Stimulated activated CD8-positive, alpha-beta memory T cell treated with anti-CD3 and anti-CD28 coated beads, Interleukin-7, amount 100 ng/mL, for 48 hours (primary cell): ENCODE results near the gene SMNDC1.
"Not testable (repeated sequence)": the region's sequence is repeated elsewhere in the genome, so short reads cannot be mapped to it uniquely, and the experiment has no call there.

Experiments
- DNase-seq, 2 donors: peaks; one replicate each; pipeline ENCODE4 v3.0.0-alpha.2; 2020; ENCODE audit warnings: low read depth in 1 of 2; ENCODE audit errors: extremely low read depth in 1 of 2

SMNDC1 gene

GRCh38 chr10:110254467-110254866, 50.3 kb downstream of the SMNDC1 start:
- DNase-seq, result no peak

- no peak for DNase-seq
Measured at GRCh38 chr10:110252151-110252550, 52.6 kb downstream of the SMNDC1 start.

- DNase-seq, result not testable (repeated sequence)
Measured at GRCh38 chr10:110251392-110251791, 53.3 kb downstream of the SMNDC1 start.

- DNase-seq, result not testable (repeated sequence)
Measured at GRCh38 chr10:110249489-110249888, 55.2 kb downstream of the SMNDC1 start.

GRCh38 chr10:110247833-110248232, 56.9 kb downstream of the SMNDC1 start:
- not testable (repeated sequence) for DNase-seq

- no peak for DNase-seq
Measured at GRCh38 chr10:110244550-110244949, 60.2 kb downstream of the SMNDC1 start.

GRCh38 chr10:110242511-110242910, 62.2 kb downstream of the SMNDC1 start:
- DNase-seq, result no peak

- no peak for DNase-seq
Measured at GRCh38 chr10:110241841-110242240, 62.9 kb downstream of the SMNDC1 start.

- no peak for DNase-seq
Measured at GRCh38 chr10:110241407-110241806, 63.3 kb downstream of the SMNDC1 start.
